K562 (cell line): ENCODE measurements around the gene LAMB1. TPM values are rescaled to one million over a fixed set of nuclear protein-coding genes. Genes with fewer than 3 reads are reported as not detected.

Experiments used
- ATAC-seq: fragments of 200-7000 bp; cut with Tn5 transposase; 3 replicates; pipeline ENCODE4 v1.9.1; 2020; ENCODE audit warnings: moderate library complexity
- BruUV-seq: library from RNA; stranded (reverse); fragments of 400-500 nt; replicated peaks from 2 replicates; lab custom pipeline; 2021; lab: Mats Ljungman, UMichigan
- CTCF ChIA-PET: fragments of 300-600 bp; formaldehyde crosslinking; extraction: SDS; loops from one replicate; lab custom pipeline; 2021; ENCODE audit warnings: low intra/inter-chr PET ratio; lab: Yijun Ruan, JAX
- POLR2A ChIA-PET: fragments of 300-600, 350-650 bp; sonication (Branson Sonifier 250); formaldehyde crosslinking; extraction: SDS; loops from one replicate; lab custom pipeline; 2021; ENCODE audit warnings: antibody characterized with exemption, inconsistent platforms; lab: Yijun Ruan, JAX
- DNase-seq, 4 experiments: peaks; one replicate each; pipeline versions ENCODE4 v3.0.0 to v3.0.0-alpha.2; 2011 to 2018; ENCODE audit warnings: low spot score in 3 of 4, mixed read lengths in 3 of 4; ENCODE audit errors: extremely low read depth in 1 of 4
- FAIRE-seq: peaks from 2 replicates; lab custom pipeline; 2011; peaks lifted over from hg19 to GRCh38; lab: Jason Lieb, UNC
- H2AFZ ChIP-seq: 2 replicates; pipeline ENCODE4 v1.6.0; 2011; ENCODE audit warnings: low read depth, low read length, control low read depth, inconsistent platforms
- H3K27ac ChIP-seq: fragments of 200-600 bp; 3 replicates; pipeline ENCODE4 v1.8.0; 2011; ENCODE audit warnings: low read depth, mild to moderate bottlenecking, control low read depth, inconsistent platforms, low read length, moderate library complexity, mixed read lengths; ENCODE audit errors: extremely low read depth
- H3K27me3 ChIP-seq, 2 experiments: fragments of 300-600 bp in 1 of 2; 2 replicates in 1 of 2; 3 replicates in 1 of 2; pipeline versions ENCODE4 v1.6.0 to v1.8.0; 2011; ENCODE audit warnings: inconsistent platforms in 2 of 2, low read length in 2 of 2, mild to moderate bottlenecking in 1 of 2, mixed read lengths in 1 of 2, moderate library complexity in 1 of 2; ENCODE audit not compliant: control insufficient read depth in 2 of 2, insufficient read depth in 2 of 2
- H3K36me3 ChIP-seq: fragments of 300-600 bp; 3 replicates; pipeline ENCODE4 v1.8.0; 2011; ENCODE audit warnings: mild to moderate bottlenecking, low read length, inconsistent platforms; ENCODE audit not compliant: control insufficient read depth, insufficient read depth
- H3K4me1 ChIP-seq, 2 experiments: fragments of 200-600 bp in 1 of 2; replicated peaks in 1 of 2; 2 replicates in 1 of 2; 3 replicates in 1 of 2; pipeline versions ENCODE4 v1.5.1 to v1.8.0; 2011; ENCODE audit warnings: inconsistent platforms in 2 of 2, low read length in 2 of 2, mild to moderate bottlenecking in 1 of 2, mixed read lengths in 1 of 2, moderate library complexity in 1 of 2; ENCODE audit not compliant: control insufficient read depth in 2 of 2, insufficient read depth in 2 of 2
- H3K4me2 ChIP-seq: 2 replicates; pipeline ENCODE4 v1.6.1; 2011; ENCODE audit warnings: low read length, control low read depth, inconsistent platforms, mixed read lengths; ENCODE audit not compliant: insufficient read depth
- H3K4me3 ChIP-seq: fragments of 200-600 bp; sonication (generic), shearing (Covaris generic); 2 replicates; pipeline ENCODE4 v1.5.1; 2016; ENCODE audit warnings: control low read depth, inconsistent platforms
- H3K79me2 ChIP-seq: fragments of 200-600 bp; 3 replicates; pipeline ENCODE4 v1.8.0; 2011; ENCODE audit warnings: low read length, inconsistent platforms; ENCODE audit not compliant: control insufficient read depth, insufficient read depth
- H3K9ac ChIP-seq, 2 experiments: 2 replicates each; pipeline versions ENCODE4 v1.6.0 to v1.6.1; 2011; ENCODE audit warnings: low read depth in 2 of 2, low read length in 2 of 2, control low read depth in 1 of 2, inconsistent platforms in 1 of 2, mild to moderate bottlenecking in 1 of 2, mixed read lengths in 1 of 2; ENCODE audit not compliant: insufficient read depth in 1 of 2
- H3K9me1 ChIP-seq: one replicate; pipeline ENCODE4 v1.6.0; 2011; ENCODE audit warnings: inconsistent platforms, mild to moderate bottlenecking, low read length, moderate library complexity; ENCODE audit not compliant: control insufficient read depth, insufficient read depth
- H3K9me3 ChIP-seq: replicated peaks from 2 replicates; pipeline ENCODE4 v1.5.1; 2011; ENCODE audit warnings: low read depth, low read length, inconsistent platforms; ENCODE audit not compliant: control insufficient read depth, insufficient read depth
- H4K20me1 ChIP-seq: replicated peaks from 2 replicates; pipeline ENCODE4 v1.6.1; 2011; ENCODE audit warnings: low read length, inconsistent platforms, mixed read lengths; ENCODE audit not compliant: control insufficient read depth, insufficient read depth
- ARID3A ChIP-seq: IDR thresholded peaks from 2 replicates; pipeline ENCODE4 v1.6.1; 2012; ENCODE audit warnings: low read depth, low read length, improper control_type of control experiment, borderline replicate concordance
- ARNT ChIP-seq, 2 experiments: fragments of 450-650 bp; IDR thresholded peaks; 2 replicates each; pipeline ENCODE4 v1.6.1; 2016; ENCODE audit warnings: mild to moderate bottlenecking in 1 of 2
- BHLHE40 ChIP-seq: IDR thresholded peaks from 2 replicates; pipeline ENCODE4 v1.6.1; 2011; ENCODE audit warnings: low read length, improper control_type of control experiment
- MBD2 ChIP-seq: sonication (generic); IDR thresholded peaks from 2 replicates; pipeline ENCODE4 v1.6.1; 2016; ENCODE audit warnings: low read depth, borderline replicate concordance
- POU5F1 ChIP-seq: fragments of 150-350 bp; IDR thresholded peaks from 2 replicates; pipeline ENCODE4 v1.6.1; 2014; ENCODE audit warnings: borderline replicate concordance, low read length, low read depth, mild to moderate bottlenecking; ENCODE audit not compliant: partially characterized antibody
- RFX5 ChIP-seq: IDR thresholded peaks from 2 replicates; pipeline ENCODE4 v1.6.1; 2011; ENCODE audit warnings: low read depth, mild to moderate bottlenecking, improper control_type of control experiment, low read length
- THAP7 ChIP-seq: fragments of 250-450 bp; sonication (Bioruptor Pico); IDR thresholded peaks from 2 replicates; pipeline ENCODE4 v1.5.0; 2021
- ZFPM2 ChIP-seq: fragments of 250-450 bp; sonication (Bioruptor Pico); IDR thresholded peaks from 2 replicates; pipeline ENCODE4 v1.5.1; 2022; ENCODE audit warnings: mild to moderate bottlenecking
- ZNF24 ChIP-seq: fragments of 450-650 bp; IDR thresholded peaks from 2 replicates; pipeline ENCODE4 v1.6.1; 2016
- WGBS: fragments of 100-300 bp; shearing (Covaris generic); methylation state at CpG from one replicate; pipeline ENCODE4 v1.1.6; 2016; ENCODE audit warnings: low coverage, mixed read lengths; ENCODE audit not compliant: insufficient coverage; ENCODE audit errors: missing lambda C conversion rate; 5-methylcytosine and 5-hydroxymethylcytosine counted together
- in situ Hi-C: fragments of 300-500 bp; cut with MboI; formaldehyde crosslinking; loops from 4 replicates; pipeline ENCODE4 v1.15.0; 2018; ENCODE audit warnings: inconsistent platforms, mixed read lengths
- intact Hi-C: fragments of 100-400 bp; cut with micrococcal nuclease; formaldehyde crosslinking; loops from 2 replicates; pipeline ENCODE4 v1.14.2; 2022
- polyA plus RNA-seq, 8 experiments: library from polyadenylated mRNA; depleted of rRNA in 4 of 8; stranded (reverse) in 5 of 8; unstranded in 3 of 8; fragments of >200 nt; fragmentation: Nextera tagmentation in 2 of 8; fragmentation: Illumina TruSeq in 1 of 8; extraction: Ambion mirVana in 2 of 8; extraction: Trizol in 1 of 8; gene quantifications; 2 replicates each; pipeline versions ENCODE4 v1.2.1 to v1.2.3, GENCODE V29; 2011 to 2014; ENCODE audit warnings: inconsistent platforms in 1 of 8, missing spikeins in 1 of 8
- total RNA-seq, 7 experiments: library from RNA; depleted of rRNA in 6 of 7; stranded (reverse); fragments of >200 nt in 6 of 7; fragmentation: Illumina TruSeq in 2 of 7; extraction: Trizol in 2 of 7; gene quantifications; 2 replicates each; pipeline versions ENCODE4 v1.2.1 to v1.2.3, GENCODE V29; 2011 to 2021; ENCODE audit warnings: low replicate concordance in 1 of 7

LAMB1 gene
- total and polyA plus RNA-seq, 9 of the 15 experiments (the other 6 are each of a cell fraction or from before 2014, with no cell fraction given) = 6.0 to 17.7 (median 12.3) TPM

GRCh38 chr7:107944411-107945169 is 58.4 kb downstream of the LAMB1 start:
- ChIA-PET CTCF (no interaction called here), POLR2A (interaction anchor here (0.7 to 1.2 kb wide), 3 partner anchors 12 to 109 kb away, joined by 3 read pairs; no protein-coding TSS in a partner anchor)
- 61% methylated on average over 3 of the region's 3 CpGs for WGBS
- H3K4me3 ChIP-seq = no peak overlapping the region
- no peaks in the 10 kb centered on the region for H3K9me3 ChIP-seq
- in situ Hi-C loops = no loop called here
- no peaks in the 10 kb centered on the region for H4K20me1 ChIP-seq
- no peaks in the 10 kb centered on the region for H3K4me1 ChIP-seq
- no peak overlapping the region for H3K27ac ChIP-seq
- H3K9ac ChIP-seq = no peak overlapping the region
- no peak for TF ChIP-seq ARID3A
- no peak for TF ChIP-seq RFX5
- no peak for TF ChIP-seq BHLHE40
- no peak for TF ChIP-seq ZFPM2 (CRISPR knock-in tag)
- no peak for TF ChIP-seq THAP7
- no peak for TF ChIP-seq ARNT (IDR thresholded peaks at IDR 0.05)
- no peak for TF ChIP-seq MBD2
- no peak for TF ChIP-seq POU5F1
- TF ChIP-seq ZNF24 = no peak
- no peaks in the 10 kb centered on the region for H3K79me2 ChIP-seq
- H3K4me2 ChIP-seq = no peak overlapping the region
- H2AFZ ChIP-seq = no peak overlapping the region
- DNase-seq (no peak), ATAC-seq (no peak), FAIRE-seq (no peak)
- intact Hi-C loops = loop anchor here (5.0 kb wide), 1 partner anchor 203 kb away; no protein-coding TSS in a partner anchor
- H3K9me1 ChIP-seq = no peaks in the 10 kb centered on the region
- BruUV-seq = no TSS peak
- no peaks in the 10 kb centered on the region for H3K27me3 ChIP-seq
- peaks cover 28% of the 10 kb centered on the region for H3K36me3 ChIP-seq
